Endometrial microvascular endothelial cells (primary cell): ENCODE measurements around the gene GRK2. TPM values are rescaled to one million over a fixed set of nuclear protein-coding genes. Genes with fewer than 3 reads are reported as not detected.

Experiments used
- in situ Hi-C: cut with HindIII; loops from 2 replicates; pipeline ENCODE4 v1.10.0; 2017; ENCODE audit warnings: low sequenced_read_pairs, low pct_unique_long_range_greater_than_20kb; ENCODE audit errors: inconsistent ontology term
- total RNA-seq: library from RNA; depleted of rRNA; stranded (reverse); fragments of >200 nt; gene quantifications from one replicate; pipeline ENCODE4 v1.2.3, GENCODE V29; 2015; ENCODE audit errors: inconsistent ontology term

GRK2 gene
- total RNA-seq, 1 donor from 2014 or later: 70.4 TPM

GRCh38 chr11:67320011-67320410, 53.7 kb downstream of the GRK2 start:
- in situ Hi-C loops: no loop called here

- in situ Hi-C loops: no loop called here
These were observed 54.4 kb downstream of the GRK2 start for GRCh38 chr11:67320691-67321090.

- in situ Hi-C loops: no loop called here
These were observed 55.1 kb downstream of the GRK2 start for GRCh38 chr11:67321313-67321871.

- in situ Hi-C loops: no loop called here
These were observed 55.8 kb downstream of the GRK2 start for GRCh38 chr11:67322049-67322448.

GRCh38 chr11:67323526-67323925, 57.3 kb downstream of the GRK2 start:
- in situ Hi-C loops: no loop called here

GRCh38 chr11:67332081-67332691, 65.9 kb downstream of the GRK2 start:
- in situ Hi-C loops: no loop called here

Other genes starting within 250 kb of the GRK2 start
- gene SYT12, start 243.3 kb upstream of the GRK2 start, total RNA-seq: not detected
- gene RHOD, start 209.6 kb upstream of the GRK2 start, total RNA-seq: 11.1 TPM
- gene KDM2A, start 147.2 kb upstream of the GRK2 start, total RNA-seq: 39.8 TPM
- 19.7 TPM for gene ANKRD13D, start 22.8 kb downstream of the GRK2 start, total RNA-seq
- 10.1 TPM for gene SSH3, start 37.1 kb downstream of the GRK2 start, total RNA-seq
- 100 TPM for gene POLD4, start 87.1 kb downstream of the GRK2 start, total RNA-seq
- 2.2 TPM for gene CLCF1, start 107.1 kb downstream of the GRK2 start, total RNA-seq
- gene RAD9A, start 125.5 kb downstream of the GRK2 start, total RNA-seq: 9.5 TPM
- 302 TPM for gene PPP1CA, start 135.4 kb downstream of the GRK2 start, total RNA-seq
- not detected for gene TBC1D10C, start 137.6 kb downstream of the GRK2 start, total RNA-seq
- not detected for gene CARNS1, start 149.2 kb downstream of the GRK2 start, total RNA-seq
- gene RPS6KB2, start 162.0 kb downstream of the GRK2 start, total RNA-seq: 65.8 TPM
- not detected for gene PTPRCAP, start 171.2 kb downstream of the GRK2 start, total RNA-seq
- gene CORO1B, start 177.0 kb downstream of the GRK2 start, total RNA-seq: 130 TPM
- not detected for gene GPR152, start 186.3 kb downstream of the GRK2 start, total RNA-seq
- gene CABP4, start 188.9 kb downstream of the GRK2 start, total RNA-seq: 2.0 TPM
- gene TMEM134, start 202.8 kb downstream of the GRK2 start, total RNA-seq: 39.0 TPM
- gene AIP, start 216.6 kb downstream of the GRK2 start, total RNA-seq: 31.4 TPM
- 12.5 TPM for gene PITPNM1, start 238.9 kb downstream of the GRK2 start, total RNA-seq
- gene CDK2AP2, start 241.7 kb downstream of the GRK2 start, total RNA-seq: 53.1 TPM